GM19452 (cell line): Measurements from ENCODE around the gene DIP2B.

Source experiments
- ATAC-seq: cut with Tn5 transposase; IDR thresholded peaks from one replicate; pipeline ENCODE4 v1.9.1; 2021; ENCODE audit not compliant: unreplicated experiment

Gene DIP2B

GRCh38 chr12:50633955-50634354 is 129.2 kb downstream of the DIP2B start:
- no peak for ATAC-seq

- ATAC-seq: no peak
Measured at GRCh38 chr12:50634379-50634778, 129.6 kb downstream of the DIP2B start.

- ATAC-seq: no peak
Measured at GRCh38 chr12:50635364-50635763, 130.6 kb downstream of the DIP2B start.

GRCh38 chr12:50635857-50636256 is 131.1 kb downstream of the DIP2B start:
- no peak for ATAC-seq

DNA sequence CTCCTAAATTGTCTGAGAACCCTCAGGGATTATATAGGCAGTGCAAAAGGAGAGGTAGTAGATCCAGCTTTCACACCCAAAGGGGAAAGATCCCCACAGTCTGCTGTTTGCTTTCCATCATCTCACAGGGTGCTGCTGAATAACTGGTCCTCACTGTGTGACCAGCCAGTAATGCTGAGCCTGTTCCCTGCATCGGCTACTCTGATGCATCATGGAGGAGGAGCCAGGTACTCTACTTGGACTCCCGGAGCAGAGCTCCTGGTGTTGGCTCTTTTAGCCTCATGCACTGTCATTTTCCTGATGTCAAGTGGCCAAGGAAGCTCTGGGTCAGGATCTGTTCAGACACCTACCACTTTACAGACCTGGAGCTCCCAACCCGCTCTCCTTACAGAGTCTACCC is 131.7 kb downstream of the DIP2B start:
- no peak for ATAC-seq

- ATAC-seq: no peak
Measured at GRCh38 chr12:50637870-50638481, 133.2 kb downstream of the DIP2B start.

GRCh38 chr12:50638482-50638880 is 133.7 kb downstream of the DIP2B start:
- ATAC-seq: no peak

- no peak for ATAC-seq
Measured at GRCh38 chr12:50639721-50640120, 134.9 kb downstream of the DIP2B start.

DNA sequence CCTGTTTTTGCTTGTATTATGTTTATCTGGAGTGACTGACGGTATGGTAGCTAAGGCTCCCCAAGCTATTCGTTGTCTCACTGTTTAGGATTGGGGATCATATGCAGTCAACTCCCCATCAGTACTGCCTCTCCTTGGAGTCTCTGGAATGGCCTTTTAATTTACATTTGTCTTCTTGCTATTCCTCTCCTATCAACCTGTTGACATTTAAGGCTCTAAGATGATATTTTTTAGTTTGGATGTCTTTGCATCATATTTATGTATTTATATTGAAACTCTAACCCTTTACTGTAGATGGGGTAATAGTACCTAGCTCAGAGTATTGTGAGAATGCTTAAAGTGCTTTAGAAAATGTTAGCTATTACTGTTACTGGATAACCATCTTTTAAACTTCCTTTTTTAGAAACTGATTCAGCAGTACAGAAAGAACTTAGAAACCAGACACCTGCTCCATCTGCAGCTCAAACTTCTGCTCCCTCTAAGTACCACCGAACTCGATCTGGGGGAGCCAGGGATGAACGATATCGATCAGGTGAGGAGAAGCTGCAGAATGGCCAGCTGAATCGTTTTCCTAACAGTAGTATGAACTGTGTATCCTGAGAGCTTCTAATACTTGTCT is 135.6 kb downstream of the DIP2B start:
- ATAC-seq: no peak

- ATAC-seq: no peak
Measured at GRCh38 chr12:50641566-50641965, 136.8 kb downstream of the DIP2B start.

DNA sequence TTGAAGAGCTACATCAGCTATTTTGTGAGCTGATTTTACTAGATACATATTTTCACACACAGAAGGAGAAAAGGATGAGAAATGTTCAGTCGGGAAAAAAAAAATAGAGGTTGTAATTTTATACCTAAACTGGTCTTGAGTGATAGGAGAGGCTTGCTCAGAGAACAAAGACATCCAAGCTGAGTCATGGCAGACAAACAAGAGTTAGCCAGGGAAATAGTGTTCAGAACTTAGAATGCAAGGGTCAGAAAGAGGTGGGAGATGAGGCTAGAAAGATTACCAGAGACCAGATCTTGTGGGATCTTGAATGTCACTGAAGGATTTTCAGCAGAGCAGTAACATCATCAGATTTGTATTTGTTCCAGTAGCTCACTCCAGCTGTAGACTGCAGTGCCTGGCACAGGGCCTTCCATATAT is 137.3 kb downstream of the DIP2B start:
- no peak for ATAC-seq

GRCh38 chr12:50642761-50643160 is 138.0 kb downstream of the DIP2B start:
- no peak for ATAC-seq

DNA sequence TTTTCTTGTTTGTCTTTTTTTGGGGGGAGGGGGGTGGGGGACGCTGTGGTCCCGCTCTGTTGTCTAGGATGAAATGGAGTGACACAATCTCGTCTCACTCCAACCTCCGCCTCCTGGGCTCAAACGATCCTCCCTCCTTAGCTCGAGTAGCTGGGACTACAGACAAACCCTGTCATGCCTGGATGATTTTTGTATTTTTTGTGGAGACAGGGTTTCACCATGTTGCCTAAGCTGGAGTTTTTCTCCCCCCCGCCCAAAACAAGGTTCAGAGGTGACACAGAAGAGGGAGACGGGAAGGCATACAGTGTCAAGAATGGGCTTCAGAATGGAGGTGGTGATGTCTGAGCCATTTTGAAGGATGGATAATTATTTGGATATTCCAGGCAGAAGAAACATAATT is 142.2 kb downstream of the DIP2B start:
- ATAC-seq: no peak

DNA sequence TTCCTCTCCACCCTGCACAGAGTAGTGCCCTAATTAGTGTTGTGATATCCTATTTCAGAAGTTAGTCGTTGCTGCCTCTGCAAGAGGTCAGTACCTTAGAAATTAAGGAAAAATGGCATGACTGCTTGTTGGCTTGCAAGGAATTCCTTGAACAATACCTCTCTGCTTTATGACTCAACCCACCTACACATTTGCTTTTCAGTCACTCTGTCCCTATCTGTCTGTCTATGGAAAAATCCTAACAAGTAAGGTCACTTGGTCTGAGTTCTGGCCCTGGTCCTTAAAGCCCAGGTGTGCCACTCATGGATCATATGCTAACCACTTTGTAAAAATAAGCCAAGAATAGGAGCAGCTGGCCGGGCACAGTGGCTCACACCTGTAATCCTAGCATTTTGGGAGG is 142.7 kb downstream of the DIP2B start:
- no peak for ATAC-seq

DNA sequence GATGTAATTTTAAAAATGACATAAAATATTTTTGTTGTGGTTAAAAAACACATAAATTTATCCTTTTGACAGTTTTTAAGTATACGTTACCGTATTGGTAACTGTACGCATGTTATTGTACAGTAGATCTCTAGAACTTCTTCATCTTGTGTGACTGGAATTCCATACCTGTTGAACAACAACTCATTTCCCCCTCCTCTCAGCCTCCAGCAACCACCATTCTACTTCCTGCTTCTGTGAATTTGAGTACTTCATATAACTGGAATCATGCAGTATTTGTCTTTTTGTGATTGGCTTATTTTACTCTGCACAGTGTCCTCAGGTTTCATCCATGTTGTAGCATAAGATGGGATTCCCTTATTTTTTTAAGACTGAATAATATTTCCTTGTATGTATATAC is 145.5 kb downstream of the DIP2B start:
- ATAC-seq: no peak

- no peak for ATAC-seq
Measured at GRCh38 chr12:50655374-50655921, 150.7 kb downstream of the DIP2B start.

GRCh38 chr12:50659260-50659659 is 154.5 kb downstream of the DIP2B start:
- ATAC-seq: no peak

DNA sequence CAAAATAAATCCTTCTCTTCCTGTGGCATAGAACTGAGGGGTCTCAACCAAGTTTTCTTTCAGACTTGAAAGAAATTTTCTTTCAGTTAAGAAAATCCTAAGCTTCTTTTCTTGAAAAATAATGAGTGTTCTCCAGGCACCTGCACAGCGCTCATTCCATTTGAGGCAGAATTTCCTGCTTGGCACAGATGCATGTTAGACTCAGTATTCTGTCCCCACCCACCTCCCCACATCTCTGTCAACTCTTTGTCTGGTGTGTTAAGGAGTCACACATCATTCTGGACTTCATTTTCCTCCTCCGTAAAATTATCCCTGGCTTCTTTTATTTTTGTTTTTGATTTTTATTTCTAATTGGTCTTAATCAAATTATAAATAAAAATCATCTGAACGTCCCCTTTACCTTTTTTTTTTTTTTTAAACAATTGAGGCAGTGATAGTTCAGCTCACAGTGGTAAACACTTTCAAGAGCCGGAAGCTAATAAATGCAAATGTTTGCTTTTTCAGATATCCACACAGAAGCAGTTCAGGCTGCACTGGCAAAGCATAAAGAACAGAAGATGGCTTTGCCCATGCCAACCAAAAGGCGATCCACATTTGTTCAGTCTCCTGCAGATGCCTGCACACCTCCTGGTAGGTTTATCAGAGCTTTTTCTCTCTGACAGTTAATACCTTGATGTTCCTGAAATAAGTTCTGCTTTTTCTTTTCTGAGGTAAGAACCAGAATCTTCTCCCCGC is 155.1 kb downstream of the DIP2B start:
- ATAC-seq: no peak

DNA sequence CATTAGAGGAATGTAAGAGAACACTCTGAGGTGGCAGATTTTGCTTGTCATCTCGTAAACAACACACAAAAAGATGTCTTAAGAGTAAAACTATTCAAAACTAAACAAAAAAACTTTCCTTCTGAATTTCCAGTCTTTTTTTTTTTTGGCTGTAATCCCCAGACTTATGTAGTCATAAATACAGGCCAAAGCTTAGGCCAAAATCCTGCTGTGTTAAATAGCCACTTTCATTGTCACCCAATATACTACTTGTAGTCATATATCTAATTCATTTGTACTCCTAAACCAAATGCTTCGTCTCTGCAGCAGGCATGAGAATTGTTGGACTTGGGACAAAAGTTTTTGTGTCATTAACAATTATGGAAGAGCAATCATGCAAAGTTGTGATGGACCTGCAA is 155.6 kb downstream of the DIP2B start:
- no peak for ATAC-seq

- no peak for ATAC-seq
Measured at GRCh38 chr12:50661300-50662115, 156.7 kb downstream of the DIP2B start.

DNA sequence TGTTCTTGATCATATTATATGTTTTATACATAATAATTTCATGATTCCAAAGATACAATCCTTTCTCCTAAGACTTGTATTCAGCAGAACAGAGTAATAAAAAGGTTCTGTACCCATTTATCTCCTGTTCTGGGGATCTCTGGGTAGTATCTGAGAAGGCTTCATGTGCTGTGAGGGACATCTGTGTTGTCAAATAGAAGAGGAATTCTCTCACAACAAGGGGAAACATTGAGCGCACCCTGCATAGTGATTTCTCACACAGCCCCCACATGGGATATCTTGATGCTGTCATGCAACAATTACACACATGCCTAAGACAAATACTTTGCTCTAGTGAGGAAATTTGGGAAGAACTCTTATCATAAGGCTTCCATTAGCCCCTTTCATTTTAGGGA is 157.3 kb downstream of the DIP2B start:
- no peak for ATAC-seq
